ENCODE measurements around the gene CDK5RAP3. TPM values are rescaled to one million over a fixed set of nuclear protein-coding genes. Genes with fewer than 3 reads are reported as not detected.
A peak's percentile ranks its signal among the peaks of the same experiment; 100 is the strongest.

Gene CDK5RAP3
- total RNA-seq, 1 experiment from 2014 or later = 149 TPM

GRCh38 chr17:47948706-47949196 is 22.2 kb upstream of the CDK5RAP3 start:
- Histone ChIP-seq H3K18ac (ENCODE audit: insufficient read length, low read depth, low read length) (no peak overlapping the region), H3K23ac (ENCODE audit: insufficient read length, low read depth, low read length) (no peak overlapping the region), H2BK15ac (ENCODE audit: low read depth, low read length) (no peak overlapping the region), H3K27ac (ENCODE audit: insufficient read length, low read depth, low read length) (no peak overlapping the region), H3T11ph (ENCODE audit: low read length) (no peak overlapping the region), H3K79me1 (ENCODE audit: insufficient read depth, low read depth, low read length, poor library complexity, severe bottlenecking) (no peaks in the 10 kb centered on the region), H4K20me1 (ENCODE audit: control insufficient read depth, insufficient read depth, insufficient read length) (no peaks in the 10 kb centered on the region), H3K14ac (ENCODE audit: insufficient read depth, low read length) (no peak overlapping the region), H2AK5ac (ENCODE audit: insufficient read length, low read length) (no peak overlapping the region), H3K4me2 (ENCODE audit: insufficient read depth, insufficient read length, low read length) (no peak overlapping the region), H3K27me3 (ENCODE audit: insufficient read depth, low read length) (no peaks in the 10 kb centered on the region), H2BK5ac (ENCODE audit: insufficient read length, low read length) (no peak overlapping the region), H3K79me2 (ENCODE audit: insufficient read depth, low read length) (no peaks in the 10 kb centered on the region), H4K8ac (replicated peaks; ENCODE audit: insufficient read length, low read depth, low read length) (no peak overlapping the region), H2BK120ac (ENCODE audit: low read depth, low read length, poor library complexity, severe bottlenecking) (no peak overlapping the region), H4K91ac (ENCODE audit: insufficient read length, low read depth, low read length) (no peak overlapping the region), H2BK20ac (ENCODE audit: low read depth, low read length, poor library complexity, severe bottlenecking) (no peak overlapping the region), H4K5ac (ENCODE audit: insufficient read length, low read depth, low read length) (no peak overlapping the region), H2AFZ (ENCODE audit: low read length) (no peak overlapping the region), H3K9me3 (ENCODE audit: control insufficient read depth, low read depth, low read length) (no peaks in the 10 kb centered on the region), H3K56ac (ENCODE audit: insufficient read length, low read depth, low read length) (no peak overlapping the region), H3K4ac (ENCODE audit: low read depth, low read length) (no peak overlapping the region), H2BK12ac (ENCODE audit: insufficient read length, low read depth, low read length) (no peak overlapping the region), H3K9ac (ENCODE audit: extremely low read depth, insufficient read length, low read length) (no peak overlapping the region), H3K23me2 (ENCODE audit: insufficient read length, low read depth, low read length, poor library complexity, severe bottlenecking) (no peaks in the 10 kb centered on the region), H3K4me1 (ENCODE audit: insufficient read depth, low read length) (no peaks in the 10 kb centered on the region)
- H3K36me3 Mint-ChIP-seq (ENCODE audit: insufficient read depth in 1 of 3, low read depth in 3 of 3) = no peaks in the 10 kb centered on the region; a peak in 2 of 7 replicates
- no peak overlapping the region for H3K27ac Mint-ChIP-seq
- DNase-seq = no peak
- H3K27me3 Mint-ChIP-seq (ENCODE audit: low read depth) = peaks cover 5% of the 10 kb centered on the region
- no peak for TF ChIP-seq CTCF (conservative IDR thresholded peaks at IDR 0.05)
- no peaks in the 10 kb centered on the region; a peak in 1 of 5 replicates for H3K9me3 Mint-ChIP-seq
- peaks cover 11 to 15% of the 10 kb centered on the region in 2 experiments for H3K4me1 Mint-ChIP-seq
- H3K4me3 Mint-ChIP-seq = peak overlapping the region in 1 of 2 experiments; percentile 43; a peak in 1 of 5 replicates
- WGBS (ENCODE audit: extremely low coverage, insufficient read length, low lambda C conversion rate) = no CpG with 5 or more reads among the region's 5 CpGs
